Esophagus squamous epithelium (tissue), 5 donors: ENCODE measurements around the gene BIRC7. TPM values are rescaled to one million over a fixed set of nuclear protein-coding genes. Genes with fewer than 3 reads are reported as not detected.
A peak's percentile ranks its signal among the peaks of the same experiment; 100 is the strongest.

ENCODE experiments used
- DNase-seq: peaks from one replicate; lab custom pipeline; 2025; lab: John Stamatoyannopoulos, UW
- H3K27ac ChIP-seq, 4 donors: fragments of 200-600 bp; sonication (generic); one replicate each; pipeline ENCODE4 v1.5.1; 2016 to 2019; ENCODE audit warnings: mild to moderate bottlenecking in 1 of 4
- H3K27me3 ChIP-seq, 4 donors: fragments of 200-600 bp; sonication (generic); 1 replicate in 3 of 4; 2 replicates in 1 of 4; pipeline versions ENCODE4 v1.5.1 to v1.6.0; 2017 to 2021; ENCODE audit warnings: antibody characterized with exemption in 1 of 4
- H3K36me3 ChIP-seq, 3 donors: fragments of 200-600 bp; sonication (generic); one replicate each; pipeline ENCODE4 v1.5.1; 2016 to 2019
- H3K4me1 ChIP-seq, 3 donors: fragments of 200-600 bp; sonication (generic); one replicate each; pipeline ENCODE4 v1.5.1; 2017 to 2019
- H3K4me3 ChIP-seq, 4 donors: fragments of 200-600 bp; sonication (generic); 1 replicate in 3 of 4; 2 replicates in 1 of 4; pipeline ENCODE4 v1.5.1; 2016 to 2019; ENCODE audit warnings: mild to moderate bottlenecking in 2 of 4, moderate library complexity in 1 of 4
- H3K9me3 ChIP-seq, 3 donors: fragments of 200-600 bp; sonication (generic); one replicate each; pipeline ENCODE4 v1.5.1; 2016 to 2019
- POLR2A ChIP-seq, 4 donors: fragments of 450-650 bp; IDR thresholded peaks; one replicate each; pipeline ENCODE4 v1.6.1; 2017; ENCODE audit warnings: antibody characterized with exemption in 4 of 4, mild to moderate bottlenecking in 4 of 4, moderate library complexity in 3 of 4
- WGBS, 2 donors: methylation state at CpG; one replicate each; pipeline ENCODE4 v1.1.5; 2018; 5-methylcytosine and 5-hydroxymethylcytosine counted together
- intact Hi-C: fragments of 100-400 bp; cut with DNase I; formaldehyde crosslinking; loops from one replicate; pipeline ENCODE4 v1.15.0; 2022
- total RNA-seq, 4 donors: library from RNA; depleted of rRNA; stranded (reverse); fragments of >200 nt; gene quantifications; one replicate each; pipeline ENCODE4 v1.1.0, GENCODE V29; 2016
- TF ChIP-seq, protein P1 (sequence below), 6 experiments: fragments of 450-650 bp in 4 of 6; fragments of 200-600 bp in 2 of 6; sonication (generic) in 2 of 6; IDR thresholded peaks; one replicate each; pipeline ENCODE4 v1.5.1; 2016 to 2019; ENCODE audit warnings: antibody characterized with exemption in 6 of 6, mild to moderate bottlenecking in 4 of 6, moderate library complexity in 4 of 6
- donor health status: DM: yes; HTN: yes; CAD: no.

The BIRC7 gene
- total RNA-seq, 4 donors from 2014 or later, result 0.57 TPM; not detected in 3

DNA sequence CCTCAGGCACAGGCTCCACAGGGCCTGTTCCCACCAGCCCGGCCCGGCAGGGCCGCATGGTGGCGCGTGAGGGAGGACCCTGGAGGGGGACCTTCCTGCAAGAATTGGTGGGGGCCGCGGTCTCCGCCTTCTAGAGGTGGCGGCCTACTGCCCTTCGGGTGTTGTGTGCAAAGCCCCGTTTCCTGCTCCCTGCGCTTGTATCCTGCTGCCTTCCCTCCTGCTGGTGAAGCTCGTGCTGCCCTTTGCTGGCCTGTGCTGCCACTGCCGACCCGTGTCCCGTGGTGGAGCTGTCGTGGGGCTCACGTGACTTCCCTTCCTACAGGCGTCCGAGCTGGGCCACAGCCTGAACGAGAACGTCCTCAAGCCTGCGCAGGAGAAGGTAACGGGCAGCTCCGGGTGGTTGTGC lies 48.8 kb downstream of the BIRC7 start:
- intact Hi-C loops, result no loop called here
- H3K27ac ChIP-seq, result peak overlapping the region in 2 of 4 donors; percentile 7 to 39
- DNase-seq, result no peak
- H3K36me3 ChIP-seq, result peaks cover 33 to 98% (median 46%) of the 10 kb centered on the region in 3 donors
- TF ChIP-seq POLR2A (IDR thresholded peaks at IDR 0.05), result no peak
- TF ChIP-seq, protein P1, sequence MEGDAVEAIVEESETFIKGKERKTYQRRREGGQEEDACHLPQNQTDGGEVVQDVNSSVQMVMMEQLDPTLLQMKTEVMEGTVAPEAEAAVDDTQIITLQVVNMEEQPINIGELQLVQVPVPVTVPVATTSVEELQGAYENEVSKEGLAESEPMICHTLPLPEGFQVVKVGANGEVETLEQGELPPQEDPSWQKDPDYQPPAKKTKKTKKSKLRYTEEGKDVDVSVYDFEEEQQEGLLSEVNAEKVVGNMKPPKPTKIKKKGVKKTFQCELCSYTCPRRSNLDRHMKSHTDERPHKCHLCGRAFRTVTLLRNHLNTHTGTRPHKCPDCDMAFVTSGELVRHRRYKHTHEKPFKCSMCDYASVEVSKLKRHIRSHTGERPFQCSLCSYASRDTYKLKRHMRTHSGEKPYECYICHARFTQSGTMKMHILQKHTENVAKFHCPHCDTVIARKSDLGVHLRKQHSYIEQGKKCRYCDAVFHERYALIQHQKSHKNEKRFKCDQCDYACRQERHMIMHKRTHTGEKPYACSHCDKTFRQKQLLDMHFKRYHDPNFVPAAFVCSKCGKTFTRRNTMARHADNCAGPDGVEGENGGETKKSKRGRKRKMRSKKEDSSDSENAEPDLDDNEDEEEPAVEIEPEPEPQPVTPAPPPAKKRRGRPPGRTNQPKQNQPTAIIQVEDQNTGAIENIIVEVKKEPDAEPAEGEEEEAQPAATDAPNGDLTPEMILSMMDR (IDR thresholded peaks at IDR 0.05), result no peak
- H3K9me3 ChIP-seq, result no peaks in the 10 kb centered on the region
- H3K27me3 ChIP-seq, result no peaks in the 10 kb centered on the region
- H3K4me1 ChIP-seq, result no peaks in the 10 kb centered on the region
- peak overlapping the region in 1 of 4 donors; percentile 23 for H3K4me3 ChIP-seq
- 66 to 93% methylated on average over 3 to 12 of the region's 25 CpGs for WGBS, 2 donors

DNA sequence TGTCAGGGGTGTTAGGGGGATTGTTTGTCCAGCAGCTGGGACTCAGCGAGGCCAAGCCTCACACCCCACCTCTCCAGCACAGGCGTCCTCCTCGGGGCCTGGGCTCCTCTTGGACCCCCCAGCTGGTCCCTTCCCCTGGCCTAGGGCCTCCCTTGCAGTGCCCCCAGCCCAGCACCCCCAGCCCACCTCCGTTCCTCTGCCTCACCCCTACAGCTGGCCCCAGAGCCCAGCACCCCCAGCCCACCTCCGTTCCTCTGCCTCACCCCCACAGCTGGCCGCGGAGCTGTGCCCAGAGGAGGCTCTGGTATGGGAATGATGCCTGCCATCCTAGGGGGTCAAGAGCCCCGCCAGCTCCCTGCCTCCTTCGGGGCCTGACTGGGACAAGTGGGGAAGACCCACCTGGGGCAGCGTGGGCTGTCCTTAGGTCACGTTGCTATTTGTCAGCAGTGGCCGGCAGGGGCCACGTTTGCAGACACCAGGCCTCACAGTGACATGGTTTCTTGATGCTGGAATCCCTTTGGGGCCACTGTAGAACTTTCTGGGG lies 49.3 kb downstream of the BIRC7 start:
- Histone ChIP-seq H3K27me3 (no peaks in the 10 kb centered on the region), H3K4me1 (no peaks in the 10 kb centered on the region), H3K9me3 (no peaks in the 10 kb centered on the region), H3K36me3 (peaks cover 33 to 93% (median 45%) of the 10 kb centered on the region in 3 donors), H3K4me3 (no peak overlapping the region), H3K27ac (peak overlapping the region in 2 of 4 donors; percentile 25 to 39)
- intact Hi-C loops, result no loop called here
- no peak for TF ChIP-seq POLR2A (IDR thresholded peaks at IDR 0.05)
- TF ChIP-seq, protein P1 (IDR thresholded peaks at IDR 0.05), result no peak
- WGBS, 2 donors, result 79 to 80% methylated on average over 3 to 7 of the region's 13 CpGs
- no peak for DNase-seq

DNA sequence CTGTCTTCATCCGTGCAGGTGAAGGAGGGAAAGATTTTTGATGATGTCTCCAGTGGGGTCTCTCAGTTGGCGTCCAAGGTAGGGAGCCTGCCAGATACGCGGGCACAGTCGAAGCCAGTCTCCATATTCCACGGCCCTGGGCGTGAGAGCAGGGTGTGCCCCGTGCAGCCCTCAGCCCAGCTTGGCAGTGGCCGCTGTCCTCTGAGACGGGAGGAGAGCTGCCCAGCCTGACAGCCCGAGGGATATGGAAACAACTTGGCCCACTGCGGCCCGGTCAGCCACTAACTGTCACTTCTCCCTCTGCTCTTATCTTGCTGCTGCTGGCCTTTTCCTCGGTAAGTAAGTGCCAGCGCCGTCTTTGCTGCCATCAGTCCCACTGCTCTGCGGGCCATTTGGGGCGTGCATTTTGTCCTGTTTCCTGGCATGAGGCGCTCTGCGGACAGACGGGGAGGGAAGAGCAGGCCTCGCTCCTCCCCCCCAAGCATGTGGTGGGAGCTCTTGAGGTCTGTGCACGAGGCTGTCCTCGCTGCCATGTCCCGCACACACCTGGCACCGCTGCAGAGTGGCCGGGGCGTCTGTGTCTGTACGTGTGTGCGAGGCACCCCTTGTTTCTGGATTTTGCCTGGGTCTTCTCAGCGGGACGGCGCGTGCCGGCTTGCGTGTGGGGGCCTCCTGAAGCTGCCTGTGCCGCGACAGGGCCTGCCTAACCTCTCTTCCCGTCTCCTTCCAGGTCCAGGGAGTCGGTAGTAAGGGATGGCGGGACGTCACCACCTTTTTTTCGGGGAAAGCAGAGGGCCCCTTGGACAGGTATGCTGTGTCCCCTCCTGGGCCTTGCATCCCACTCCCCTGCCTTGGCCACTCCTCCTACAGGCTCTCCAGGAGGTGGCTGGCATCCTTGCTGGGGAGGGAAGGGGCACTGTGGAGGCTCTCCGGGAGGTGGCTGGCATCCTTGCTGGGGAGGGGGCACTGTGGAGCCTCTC lies 50.2 kb downstream of the BIRC7 start:
- H3K4me3 ChIP-seq, result no peak overlapping the region
- intact Hi-C loops, result no loop called here
- no peaks in the 10 kb centered on the region for H3K9me3 ChIP-seq
- H3K4me1 ChIP-seq, result peaks cover 0 to 3% (median 0%) of the 10 kb centered on the region in 3 donors
- no peak for DNase-seq
- no peak for TF ChIP-seq POLR2A (IDR thresholded peaks at IDR 0.05)
- TF ChIP-seq, protein P1 (IDR thresholded peaks at IDR 0.05), result no peak
- H3K27me3 ChIP-seq, result no peaks in the 10 kb centered on the region
- no peak overlapping the region for H3K27ac ChIP-seq
- H3K36me3 ChIP-seq, result peaks cover 31 to 85% (median 37%) of the 10 kb centered on the region in 3 donors
- 86 to 90% methylated on average over 1 to 10 of the region's 44 CpGs for WGBS, 2 donors

DNA sequence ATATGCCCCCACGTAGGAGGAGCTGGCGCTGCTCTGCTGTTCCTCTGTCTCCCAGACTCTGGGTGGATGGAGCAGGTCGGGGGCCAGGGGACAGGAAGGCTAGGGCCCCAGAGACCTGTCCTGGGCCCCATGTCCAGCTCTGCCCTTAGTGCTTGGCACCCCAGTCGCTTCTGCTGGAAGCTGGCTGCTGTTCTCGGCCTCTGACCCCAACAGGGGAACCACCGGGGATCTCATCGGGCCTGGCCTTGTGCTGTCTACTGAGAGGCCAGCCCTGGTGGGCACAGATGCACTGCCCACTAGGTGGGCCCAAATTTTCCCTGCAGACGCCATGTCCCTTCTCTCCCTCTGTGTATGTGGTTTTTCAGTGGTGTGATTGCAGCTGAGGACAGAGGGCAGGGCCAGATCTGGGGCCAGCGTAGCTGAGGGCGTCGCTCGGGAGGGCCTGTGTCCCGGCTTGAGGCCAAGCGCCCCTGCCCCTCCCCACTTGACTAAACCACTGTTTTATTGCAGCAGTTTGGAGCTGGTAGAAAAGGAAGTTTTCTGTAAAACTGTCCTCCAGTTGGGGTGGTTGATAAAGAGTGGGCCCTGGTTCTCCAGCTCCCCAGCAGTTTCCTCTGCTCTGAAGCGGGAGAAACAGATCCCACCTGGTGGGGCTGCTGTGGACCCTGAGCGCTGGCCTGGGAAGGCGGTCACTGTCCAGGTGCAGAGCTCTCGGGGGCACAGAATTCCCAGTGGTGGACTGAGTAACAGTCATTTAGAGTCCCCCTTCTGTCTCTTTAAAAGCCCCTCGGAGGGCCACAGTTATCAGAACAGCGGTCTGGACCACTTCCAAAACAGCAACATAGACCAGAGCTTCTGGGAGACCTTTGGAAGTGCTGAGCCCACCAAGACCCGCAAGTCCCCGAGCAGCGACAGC lies 51.3 kb downstream of the BIRC7 start:
- no peak for TF ChIP-seq POLR2A (IDR thresholded peaks at IDR 0.05)
- TF ChIP-seq, protein P1 (IDR thresholded peaks at IDR 0.05), result no peak
- peaks cover 0 to 8% (median 0%) of the 10 kb centered on the region in 4 donors for H3K27me3 ChIP-seq
- WGBS, 2 donors, result 40 to 90% methylated on average over 1 to 6 of the region's 23 CpGs
- H3K4me1 ChIP-seq, result peaks cover 0 to 9% (median 0%) of the 10 kb centered on the region in 3 donors
- no peak overlapping the region for H3K4me3 ChIP-seq
- H3K36me3 ChIP-seq, result peaks cover 25 to 74% (median 37%) of the 10 kb centered on the region in 3 donors
- intact Hi-C loops, result no loop called here
- DNase-seq, result no peak
- no peak overlapping the region for H3K27ac ChIP-seq
- no peaks in the 10 kb centered on the region for H3K9me3 ChIP-seq
